HepG2 (cell line): ENCODE measurements around the gene INHBE. TPM values are rescaled to one million over a fixed set of nuclear protein-coding genes. Genes with fewer than 3 reads are reported as not detected.

Source experiments
- FLYWCH1 ChIP-seq: sonication (generic); formaldehyde crosslinking; IDR thresholded peaks from 2 replicates; pipeline ENCODE4 v1.8.1; 2023; ENCODE audit warnings: mild to moderate bottlenecking, missing genetic modification reagents
- KDM3A ChIP-seq: IDR thresholded peaks from 2 replicates; pipeline ENCODE4 v1.6.1; 2018; ENCODE audit warnings: low read depth, missing compliant biosample characterization
- MBNL3 ChIP-seq: fragments of 250-450 bp; sonication (Bioruptor Pico); conservative IDR thresholded peaks from 2 replicates; pipeline ENCODE4 v1.8.0; 2022; ENCODE audit warnings: mild to moderate bottlenecking, inconsistent platforms
- NBN ChIP-seq: fragments of 450-650 bp; conservative IDR thresholded peaks from 2 replicates; pipeline ENCODE4 v1.6.1; 2017
- NRL ChIP-seq: sonication (generic); formaldehyde crosslinking; IDR thresholded peaks from 2 replicates; pipeline ENCODE4 v1.5.0; 2020; ENCODE audit warnings: missing genetic modification reagents, mild to moderate bottlenecking, moderate library complexity, borderline replicate concordance
- SSRP1 ChIP-seq: IDR thresholded peaks from 2 replicates; pipeline ENCODE4 v1.6.1; 2016; ENCODE audit warnings: control low read depth
- TEAD2 ChIP-seq: sonication (generic); formaldehyde crosslinking; IDR thresholded peaks from 2 replicates; pipeline ENCODE4 v1.9.0; 2021; ENCODE audit warnings: missing genetic modification reagents
- ZNF138 ChIP-seq: sonication (generic); formaldehyde crosslinking; IDR thresholded peaks from 2 replicates; pipeline ENCODE4 v1.5.0; 2020; ENCODE audit warnings: mild to moderate bottlenecking, low read depth, missing genetic modification reagents
- polyA plus RNA-seq, 8 experiments: library from polyadenylated mRNA; depleted of rRNA in 3 of 8; stranded (reverse) in 7 of 8; unstranded in 1 of 8; fragments of >200 nt; fragmentation: Illumina TruSeq in 4 of 8; extraction: Trizol in 4 of 8; gene quantifications; 2 replicates each; pipeline versions ENCODE4 v1.2.1 to v1.2.3, GENCODE V29; 2011 to 2016; ENCODE audit warnings: low read depth in 4 of 8, missing spikeins in 1 of 8, mixed read lengths in 1 of 8; ENCODE audit not compliant: insufficient read depth in 1 of 8
- total RNA-seq, 5 experiments: library from RNA; depleted of rRNA; stranded (reverse); fragments of >200 nt; fragmentation: Illumina TruSeq; extraction: Trizol; gene quantifications; 2 replicates each; pipeline ENCODE4 v1.2.3, GENCODE V29; 2016; ENCODE audit warnings: low read depth in 1 of 5
- TF ChIP-seq, protein P1 (sequence below), 2 experiments: fragments of 450-650 bp in 1 of 2; sonication (generic) in 1 of 2; formaldehyde crosslinking in 1 of 2; IDR thresholded peaks; 2 replicates each; pipeline versions ENCODE4 v1.6.1 to v1.8.0; 2016 to 2022; ENCODE audit warnings: antibody characterized with exemption in 1 of 2, mild to moderate bottlenecking in 1 of 2, missing genetic modification reagents in 1 of 2
- TF ChIP-seq, protein P2 (sequence below): sonication (generic); formaldehyde crosslinking; IDR thresholded peaks from 2 replicates; pipeline ENCODE4 v1.9.0; 2021; ENCODE audit warnings: missing genetic modification reagents, borderline replicate concordance
- TF ChIP-seq, protein P3 (sequence below): sonication (generic); formaldehyde crosslinking; IDR thresholded peaks from 2 replicates; pipeline ENCODE4 v1.4.0; 2020; ENCODE audit warnings: missing genetic modification reagents

The INHBE gene
- total and polyA plus RNA-seq, 2 of the 13 experiments (the other 11 are each of a cell fraction or from before 2014, with no cell fraction given) = 17.0 to 32.0 TPM

DNA sequence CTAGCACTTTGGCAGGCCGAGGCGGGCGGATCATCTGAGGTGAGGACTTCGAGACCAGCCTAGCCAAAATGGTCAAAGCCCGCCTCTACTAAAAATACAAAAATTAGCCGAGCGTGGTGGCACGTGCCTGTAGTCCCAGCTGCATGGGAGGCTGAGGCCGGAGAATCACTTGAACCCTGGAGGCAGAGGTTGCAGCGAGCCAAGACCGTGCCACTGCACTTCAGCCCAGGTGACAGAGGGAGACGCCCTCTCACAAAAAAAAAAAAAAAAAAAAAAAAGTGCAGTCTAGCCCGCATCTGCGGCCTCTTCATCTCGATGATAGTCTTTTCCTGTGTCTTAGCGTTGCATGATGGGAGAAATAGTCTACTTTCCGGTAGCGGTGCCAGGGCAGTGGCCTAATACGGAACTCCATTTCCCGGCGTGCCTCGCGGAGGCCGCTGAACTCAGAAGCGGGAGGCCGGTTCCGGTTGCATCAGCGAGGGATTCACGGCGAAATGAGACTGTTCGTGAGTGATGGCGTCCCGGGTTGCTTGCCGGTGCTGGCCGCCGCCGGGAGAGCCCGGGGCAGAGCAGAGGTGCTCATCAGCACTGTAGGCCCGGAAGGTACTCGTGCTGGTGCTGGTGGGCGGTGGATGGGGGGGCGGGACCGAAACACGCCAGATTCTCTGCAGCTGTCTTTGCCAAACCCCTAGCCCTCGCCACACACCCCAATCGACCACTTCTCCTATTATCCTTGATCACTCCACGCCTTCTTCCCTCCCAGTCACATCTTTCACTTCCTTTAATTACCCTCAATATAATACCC lies 32.7 kb downstream of the INHBE start, which contains the start of gene MARS1 (continued):
- TF ChIP-seq, protein P1, sequence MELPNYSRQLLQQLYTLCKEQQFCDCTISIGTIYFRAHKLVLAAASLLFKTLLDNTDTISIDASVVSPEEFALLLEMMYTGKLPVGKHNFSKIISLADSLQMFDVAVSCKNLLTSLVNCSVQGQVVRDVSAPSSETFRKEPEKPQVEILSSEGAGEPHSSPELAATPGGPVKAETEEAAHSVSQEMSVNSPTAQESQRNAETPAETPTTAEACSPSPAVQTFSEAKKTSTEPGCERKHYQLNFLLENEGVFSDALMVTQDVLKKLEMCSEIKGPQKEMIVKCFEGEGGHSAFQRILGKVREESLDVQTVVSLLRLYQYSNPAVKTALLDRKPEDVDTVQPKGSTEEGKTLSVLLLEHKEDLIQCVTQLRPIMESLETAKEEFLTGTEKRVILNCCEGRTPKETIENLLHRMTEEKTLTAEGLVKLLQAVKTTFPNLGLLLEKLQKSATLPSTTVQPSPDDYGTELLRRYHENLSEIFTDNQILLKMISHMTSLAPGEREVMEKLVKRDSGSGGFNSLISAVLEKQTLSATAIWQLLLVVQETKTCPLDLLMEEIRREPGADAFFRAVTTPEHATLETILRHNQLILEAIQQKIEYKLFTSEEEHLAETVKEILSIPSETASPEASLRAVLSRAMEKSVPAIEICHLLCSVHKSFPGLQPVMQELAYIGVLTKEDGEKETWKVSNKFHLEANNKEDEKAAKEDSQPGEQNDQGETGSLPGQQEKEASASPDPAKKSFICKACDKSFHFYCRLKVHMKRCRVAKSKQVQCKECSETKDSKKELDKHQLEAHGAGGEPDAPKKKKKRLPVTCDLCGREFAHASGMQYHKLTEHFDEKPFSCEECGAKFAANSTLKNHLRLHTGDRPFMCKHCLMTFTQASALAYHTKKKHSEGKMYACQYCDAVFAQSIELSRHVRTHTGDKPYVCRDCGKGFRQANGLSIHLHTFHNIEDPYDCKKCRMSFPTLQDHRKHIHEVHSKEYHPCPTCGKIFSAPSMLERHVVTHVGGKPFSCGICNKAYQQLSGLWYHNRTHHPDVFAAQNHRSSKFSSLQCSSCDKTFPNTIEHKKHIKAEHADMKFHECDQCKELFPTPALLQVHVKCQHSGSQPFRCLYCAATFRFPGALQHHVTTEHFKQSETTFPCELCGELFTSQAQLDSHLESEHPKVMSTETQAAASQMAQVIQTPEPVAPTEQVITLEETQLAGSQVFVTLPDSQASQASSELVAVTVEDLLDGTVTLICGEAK (IDR thresholded peaks at IDR 0.05) = no peak
- TF ChIP-seq, protein P1 (CRISPR knock-in tag; IDR thresholded peaks at IDR 0.05) = peak; percentile 75; the same call in 1 of the 2 replicates
- TF ChIP-seq TEAD2 (CRISPR knock-in tag) = no peak
- TF ChIP-seq FLYWCH1 (CRISPR knock-in tag) = no peak
- TF ChIP-seq, protein P2, sequence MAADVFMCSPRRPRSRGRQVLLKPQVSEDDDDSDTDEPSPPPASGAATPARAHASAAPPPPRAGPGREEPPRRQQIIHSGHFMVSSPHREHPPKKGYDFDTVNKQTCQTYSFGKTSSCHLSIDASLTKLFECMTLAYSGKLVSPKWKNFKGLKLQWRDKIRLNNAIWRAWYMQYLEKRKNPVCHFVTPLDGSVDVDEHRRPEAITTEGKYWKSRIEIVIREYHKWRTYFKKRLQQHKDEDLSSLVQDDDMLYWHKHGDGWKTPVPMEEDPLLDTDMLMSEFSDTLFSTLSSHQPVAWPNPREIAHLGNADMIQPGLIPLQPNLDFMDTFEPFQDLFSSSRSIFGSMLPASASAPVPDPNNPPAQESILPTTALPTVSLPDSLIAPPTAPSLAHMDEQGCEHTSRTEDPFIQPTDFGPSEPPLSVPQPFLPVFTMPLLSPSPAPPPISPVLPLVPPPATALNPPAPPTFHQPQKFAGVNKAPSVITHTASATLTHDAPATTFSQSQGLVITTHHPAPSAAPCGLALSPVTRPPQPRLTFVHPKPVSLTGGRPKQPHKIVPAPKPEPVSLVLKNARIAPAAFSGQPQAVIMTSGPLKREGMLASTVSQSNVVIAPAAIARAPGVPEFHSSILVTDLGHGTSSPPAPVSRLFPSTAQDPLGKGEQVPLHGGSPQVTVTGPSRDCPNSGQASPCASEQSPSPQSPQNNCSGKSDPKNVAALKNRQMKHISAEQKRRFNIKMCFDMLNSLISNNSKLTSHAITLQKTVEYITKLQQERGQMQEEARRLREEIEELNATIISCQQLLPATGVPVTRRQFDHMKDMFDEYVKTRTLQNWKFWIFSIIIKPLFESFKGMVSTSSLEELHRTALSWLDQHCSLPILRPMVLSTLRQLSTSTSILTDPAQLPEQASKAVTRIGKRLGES = no peak
- no peak for TF ChIP-seq SSRP1 (CRISPR knock-in tag)
- TF ChIP-seq, protein P3, sequence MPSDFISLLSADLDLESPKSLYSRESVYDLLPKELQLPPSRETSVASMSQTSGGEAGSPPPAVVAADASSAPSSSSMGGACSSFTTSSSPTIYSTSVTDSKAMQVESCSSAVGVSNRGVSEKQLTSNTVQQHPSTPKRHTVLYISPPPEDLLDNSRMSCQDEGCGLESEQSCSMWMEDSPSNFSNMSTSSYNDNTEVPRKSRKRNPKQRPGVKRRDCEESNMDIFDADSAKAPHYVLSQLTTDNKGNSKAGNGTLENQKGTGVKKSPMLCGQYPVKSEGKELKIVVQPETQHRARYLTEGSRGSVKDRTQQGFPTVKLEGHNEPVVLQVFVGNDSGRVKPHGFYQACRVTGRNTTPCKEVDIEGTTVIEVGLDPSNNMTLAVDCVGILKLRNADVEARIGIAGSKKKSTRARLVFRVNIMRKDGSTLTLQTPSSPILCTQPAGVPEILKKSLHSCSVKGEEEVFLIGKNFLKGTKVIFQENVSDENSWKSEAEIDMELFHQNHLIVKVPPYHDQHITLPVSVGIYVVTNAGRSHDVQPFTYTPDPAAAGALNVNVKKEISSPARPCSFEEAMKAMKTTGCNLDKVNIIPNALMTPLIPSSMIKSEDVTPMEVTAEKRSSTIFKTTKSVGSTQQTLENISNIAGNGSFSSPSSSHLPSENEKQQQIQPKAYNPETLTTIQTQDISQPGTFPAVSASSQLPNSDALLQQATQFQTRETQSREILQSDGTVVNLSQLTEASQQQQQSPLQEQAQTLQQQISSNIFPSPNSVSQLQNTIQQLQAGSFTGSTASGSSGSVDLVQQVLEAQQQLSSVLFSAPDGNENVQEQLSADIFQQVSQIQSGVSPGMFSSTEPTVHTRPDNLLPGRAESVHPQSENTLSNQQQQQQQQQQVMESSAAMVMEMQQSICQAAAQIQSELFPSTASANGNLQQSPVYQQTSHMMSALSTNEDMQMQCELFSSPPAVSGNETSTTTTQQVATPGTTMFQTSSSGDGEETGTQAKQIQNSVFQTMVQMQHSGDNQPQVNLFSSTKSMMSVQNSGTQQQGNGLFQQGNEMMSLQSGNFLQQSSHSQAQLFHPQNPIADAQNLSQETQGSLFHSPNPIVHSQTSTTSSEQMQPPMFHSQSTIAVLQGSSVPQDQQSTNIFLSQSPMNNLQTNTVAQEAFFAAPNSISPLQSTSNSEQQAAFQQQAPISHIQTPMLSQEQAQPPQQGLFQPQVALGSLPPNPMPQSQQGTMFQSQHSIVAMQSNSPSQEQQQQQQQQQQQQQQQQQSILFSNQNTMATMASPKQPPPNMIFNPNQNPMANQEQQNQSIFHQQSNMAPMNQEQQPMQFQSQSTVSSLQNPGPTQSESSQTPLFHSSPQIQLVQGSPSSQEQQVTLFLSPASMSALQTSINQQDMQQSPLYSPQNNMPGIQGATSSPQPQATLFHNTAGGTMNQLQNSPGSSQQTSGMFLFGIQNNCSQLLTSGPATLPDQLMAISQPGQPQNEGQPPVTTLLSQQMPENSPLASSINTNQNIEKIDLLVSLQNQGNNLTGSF (CRISPR knock-in tag) = no peak
- 0 out of 2 replicates have a peak, but pooled peaks have one; percentile 24 for TF ChIP-seq KDM3A (CRISPR knock-in tag)
- no peak for TF ChIP-seq MBNL3
- no peak for TF ChIP-seq NRL
- no peak for TF ChIP-seq NBN
- TF ChIP-seq ZNF138 (CRISPR knock-in tag) = no peak
